GM21825 (cell line): ENCODE data around the gene GTF2H3.

Experiments used
- ATAC-seq: cut with Tn5 transposase; IDR thresholded peaks from one replicate; pipeline ENCODE4 v1.9.1; 2021; ENCODE audit warnings: mild to moderate bottlenecking, moderate library complexity; ENCODE audit not compliant: unreplicated experiment

GTF2H3 gene

DNA sequence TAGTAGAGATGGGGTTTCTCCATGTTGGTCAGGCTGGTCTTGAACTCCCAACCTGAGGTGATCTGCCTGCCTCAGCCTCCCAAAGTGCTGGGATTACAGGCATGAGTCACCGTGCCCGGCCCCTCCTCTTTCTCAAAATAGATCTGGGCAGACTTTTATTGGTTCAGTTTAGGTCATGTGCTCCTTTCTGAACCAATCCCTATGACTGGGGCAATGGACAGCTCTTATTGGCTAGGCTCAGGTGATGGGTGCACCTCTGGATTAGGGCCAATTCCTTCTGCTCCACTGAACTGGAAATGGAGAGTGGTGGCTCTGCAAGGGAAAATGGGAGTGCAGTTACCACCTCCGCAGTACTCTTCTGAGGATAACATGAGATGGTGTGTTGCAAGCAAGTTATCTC lies 72.3 kb downstream of the GTF2H3 start:
- ATAC-seq, result no peak

DNA sequence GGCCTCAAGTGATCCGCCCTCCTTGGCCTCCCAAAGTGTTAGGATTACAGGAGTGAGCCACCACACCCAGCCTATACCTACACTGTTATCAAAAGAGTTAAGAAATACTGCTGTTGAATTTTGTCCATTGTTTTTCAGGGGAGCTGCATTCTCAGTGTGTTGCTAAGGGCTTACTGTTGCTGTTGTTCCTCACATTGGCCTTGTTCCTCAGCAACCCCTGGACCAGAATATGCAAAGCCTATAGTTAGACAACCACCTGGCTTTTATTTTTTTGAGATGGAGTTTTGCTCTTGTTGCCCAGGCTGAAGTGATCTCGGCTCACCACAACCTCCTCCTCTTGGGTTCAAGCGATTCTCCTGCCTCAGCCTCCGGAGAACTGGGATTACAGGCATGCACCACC lies 73.8 kb downstream of the GTF2H3 start:
- no peak for ATAC-seq
